ENCODE results near the gene ST8SIA3. TPM values are rescaled to one million over a fixed set of nuclear protein-coding genes. Genes with fewer than 3 reads are reported as not detected.

ST8SIA3 gene, protein sequence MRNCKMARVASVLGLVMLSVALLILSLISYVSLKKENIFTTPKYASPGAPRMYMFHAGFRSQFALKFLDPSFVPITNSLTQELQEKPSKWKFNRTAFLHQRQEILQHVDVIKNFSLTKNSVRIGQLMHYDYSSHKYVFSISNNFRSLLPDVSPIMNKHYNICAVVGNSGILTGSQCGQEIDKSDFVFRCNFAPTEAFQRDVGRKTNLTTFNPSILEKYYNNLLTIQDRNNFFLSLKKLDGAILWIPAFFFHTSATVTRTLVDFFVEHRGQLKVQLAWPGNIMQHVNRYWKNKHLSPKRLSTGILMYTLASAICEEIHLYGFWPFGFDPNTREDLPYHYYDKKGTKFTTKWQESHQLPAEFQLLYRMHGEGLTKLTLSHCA
- polyA plus RNA-seq (2012; ENCODE audit: missing spikeins): not detected

DNA sequence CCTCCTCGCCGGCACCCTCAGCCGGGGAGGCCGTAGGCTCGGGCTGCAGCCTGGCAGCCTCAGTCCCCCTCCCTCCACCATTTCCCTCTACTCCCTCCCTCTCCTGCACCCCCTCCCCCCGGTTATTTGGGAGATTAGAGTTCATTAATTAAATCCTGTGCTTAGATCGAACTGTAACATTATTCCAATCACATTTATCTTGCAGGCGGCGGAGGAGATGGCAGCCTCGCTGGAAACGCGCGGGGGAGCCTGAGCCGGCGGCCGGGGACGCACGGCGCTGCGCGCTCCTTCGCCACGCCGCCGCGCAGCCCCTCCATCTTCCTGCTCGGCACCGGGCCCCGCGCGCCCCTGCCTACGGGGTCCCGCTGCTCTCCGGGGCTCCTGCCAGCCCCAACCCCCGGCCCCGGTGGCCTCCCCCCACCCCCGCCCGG is at the start of gene ST8SIA3:
Gene ST8SIA3 (plus strand): TSS at position 287 of the 431 bp plus-strand sequence. CDS start 290 bp downstream, outside the sequence.
- DNase-seq (ENCODE audit: insufficient read length) (no peak), FAIRE-seq (no peak)
- TF ChIP-seq POLR2AphosphoS5 (IDR thresholded peaks at IDR 0.05; ENCODE audit: low read depth, low read length): no peak
- no peak for TF ChIP-seq POLR2A (IDR thresholded peaks at IDR 0.05; ENCODE audit: low read depth, low read length)
- TF ChIP-seq TAF1 (IDR thresholded peaks at IDR 0.05; ENCODE audit: borderline replicate concordance, low read depth, low read length): no peak

DNA sequence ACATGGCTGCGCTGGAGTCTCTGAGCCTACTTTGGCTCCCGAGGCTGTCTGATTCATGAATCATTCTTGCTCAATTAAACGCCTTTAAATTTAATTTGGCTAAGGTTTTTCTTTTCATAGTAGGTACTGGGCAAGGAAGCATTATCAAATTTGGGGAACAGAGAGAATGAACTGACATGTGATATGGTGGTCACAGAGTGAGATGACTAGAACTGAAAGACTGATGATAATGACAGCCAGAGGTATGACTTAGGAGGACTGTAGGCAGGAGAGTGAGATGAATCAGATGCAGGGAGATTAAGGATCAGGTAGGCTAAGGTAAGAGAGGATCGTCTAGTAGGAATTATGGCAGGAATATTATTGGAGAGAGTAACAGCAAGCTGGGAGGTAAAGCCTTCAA is 40.9 kb upstream of the ST8SIA3 start:
- FAIRE-seq (no peak), DNase-seq (ENCODE audit: insufficient read length) (no peak)
- TF ChIP-seq TAF1 (IDR thresholded peaks at IDR 0.05; ENCODE audit: borderline replicate concordance, low read depth, low read length): no peak
- TF ChIP-seq POLR2AphosphoS5 (IDR thresholded peaks at IDR 0.05; ENCODE audit: low read depth, low read length): no peak
- TF ChIP-seq POLR2A (IDR thresholded peaks at IDR 0.05; ENCODE audit: low read depth, low read length): no peak

DNA sequence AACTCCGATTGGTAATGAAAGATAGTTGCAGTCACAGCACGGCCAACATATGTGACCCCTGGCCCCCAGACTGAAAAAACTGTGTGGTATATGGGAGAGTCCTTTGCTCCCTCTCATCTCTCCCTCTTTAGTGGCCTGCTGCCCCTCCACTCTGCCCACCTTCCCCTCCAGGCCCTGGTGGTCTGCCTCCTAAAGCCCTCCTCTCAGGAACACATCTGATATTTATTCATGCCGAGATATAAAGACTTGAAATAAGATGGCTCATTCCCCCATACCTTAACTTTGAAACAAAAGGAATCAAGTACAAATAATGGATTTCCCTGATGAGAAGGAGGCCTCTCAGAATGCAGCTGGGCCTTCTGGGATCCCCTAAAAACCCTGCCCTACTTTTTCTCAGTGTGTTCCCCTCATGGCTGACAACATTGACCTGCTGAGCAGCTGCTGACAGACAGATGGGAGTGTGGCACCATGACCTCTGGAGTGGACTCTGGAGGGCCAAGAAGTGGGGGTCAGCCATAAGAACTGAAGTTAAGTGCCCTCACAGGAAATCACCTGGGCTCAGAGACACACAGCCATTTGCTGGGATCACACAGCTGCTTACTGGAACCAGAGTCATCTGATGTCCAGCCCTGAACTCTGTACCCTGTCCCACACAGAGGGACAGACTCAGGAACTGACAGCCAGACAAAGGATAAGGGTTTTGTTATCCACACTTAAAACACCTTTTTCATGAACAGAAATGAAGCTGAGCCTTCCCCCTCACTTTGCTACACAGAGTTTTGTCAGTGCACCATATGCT is 39.8 kb upstream of the ST8SIA3 start:
- FAIRE-seq (no peak), DNase-seq (ENCODE audit: insufficient read length) (no peak)
- no peak for TF ChIP-seq POLR2AphosphoS5 (IDR thresholded peaks at IDR 0.05; ENCODE audit: low read depth, low read length)
- TF ChIP-seq TAF1 (IDR thresholded peaks at IDR 0.05; ENCODE audit: borderline replicate concordance, low read depth, low read length): no peak
- no peak for TF ChIP-seq POLR2A (IDR thresholded peaks at IDR 0.05; ENCODE audit: low read depth, low read length)

DNA sequence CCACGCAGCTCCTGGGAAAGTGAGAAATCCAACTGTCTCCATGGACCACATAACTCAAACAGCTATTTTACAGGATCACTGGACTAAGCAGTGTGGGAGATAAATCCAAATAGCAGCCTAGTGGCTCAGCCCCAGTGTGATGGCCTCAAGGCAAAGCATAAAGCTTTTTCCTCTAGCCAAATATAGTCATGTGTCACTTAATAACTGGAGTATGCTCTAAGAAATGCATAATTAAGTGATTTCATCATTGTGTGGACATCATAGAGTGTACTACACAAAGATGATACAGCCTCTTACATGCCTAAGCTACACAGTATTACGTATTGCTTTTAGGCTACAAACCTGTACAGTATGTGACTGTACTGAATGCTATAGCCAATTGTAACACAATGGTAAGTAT is 31.8 kb upstream of the ST8SIA3 start:
- DNase-seq (ENCODE audit: insufficient read length): no peak
- TF ChIP-seq POLR2AphosphoS5 (IDR thresholded peaks at IDR 0.05; ENCODE audit: low read depth, low read length) (no peak), POLR2A (IDR thresholded peaks at IDR 0.05; ENCODE audit: low read depth, low read length) (no peak), TAF1 (IDR thresholded peaks at IDR 0.05; ENCODE audit: borderline replicate concordance, low read depth, low read length) (no peak)
- no peak for FAIRE-seq

DNA sequence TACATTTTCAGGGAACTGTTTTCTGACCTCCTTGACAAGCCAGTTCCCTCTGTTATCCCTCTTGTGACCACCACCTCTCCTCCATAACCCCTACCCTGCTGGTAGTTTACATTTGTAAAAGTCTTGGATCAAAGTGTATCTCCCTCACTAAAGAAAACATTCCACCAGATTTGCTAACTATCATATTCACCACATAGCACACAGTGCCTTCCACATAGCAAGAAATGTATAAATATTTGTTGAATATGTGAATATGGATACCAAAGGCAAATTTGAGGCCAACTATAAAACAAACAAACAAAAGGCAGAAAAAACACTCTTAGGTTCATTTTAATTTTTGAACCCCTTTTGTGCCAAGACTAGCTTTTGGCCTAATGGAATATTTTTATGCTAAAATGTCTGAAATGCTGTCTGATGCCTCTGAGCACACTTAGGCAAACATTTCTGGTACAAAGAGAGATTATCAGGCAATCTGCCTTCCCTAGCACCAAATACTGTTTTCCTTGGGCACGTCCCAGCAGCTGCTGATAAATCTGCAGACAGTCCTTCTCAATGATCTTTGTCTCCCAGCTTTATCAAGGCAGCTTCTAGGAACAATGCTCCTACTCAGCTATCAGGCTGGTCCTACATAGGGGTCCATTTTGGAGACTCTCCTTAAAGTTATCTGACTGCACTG is 26.7 kb upstream of the ST8SIA3 start:
- TF ChIP-seq POLR2AphosphoS5 (IDR thresholded peaks at IDR 0.05; ENCODE audit: low read depth, low read length): no peak
- TF ChIP-seq TAF1 (IDR thresholded peaks at IDR 0.05; ENCODE audit: borderline replicate concordance, low read depth, low read length): no peak
- no peak for TF ChIP-seq POLR2A (IDR thresholded peaks at IDR 0.05; ENCODE audit: low read depth, low read length)
- FAIRE-seq (no peak), DNase-seq (ENCODE audit: insufficient read length) (no peak)

DNA sequence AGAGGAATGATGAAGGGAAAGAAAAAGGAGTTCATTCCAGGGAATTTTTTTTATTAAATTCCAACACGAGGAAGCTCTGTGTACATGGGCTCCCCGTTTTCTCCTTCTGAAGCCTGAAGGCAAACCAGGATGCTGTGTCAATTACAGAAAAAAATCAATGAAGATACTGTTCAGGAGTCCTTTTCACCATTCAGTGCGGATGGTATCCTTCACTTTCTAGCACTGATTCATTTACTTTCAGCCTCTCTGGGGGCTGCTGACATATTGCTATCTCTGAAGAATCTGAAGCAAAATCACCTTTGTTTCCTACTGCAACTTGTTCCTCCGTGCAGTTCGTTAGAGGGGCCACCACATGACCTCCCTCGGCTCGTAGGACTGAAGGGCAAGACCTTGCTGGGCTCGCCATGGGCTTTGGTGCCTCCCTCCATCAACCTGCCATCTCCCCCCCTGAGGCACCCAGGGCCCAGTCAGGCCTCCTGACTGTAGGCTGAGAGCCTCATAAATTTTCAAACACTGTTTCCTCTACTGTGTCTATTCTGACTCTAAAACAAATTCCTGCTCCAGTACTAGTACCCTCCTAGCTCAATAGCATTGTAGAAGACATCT is 25.5 kb upstream of the ST8SIA3 start:
- TF ChIP-seq TAF1 (IDR thresholded peaks at IDR 0.05; ENCODE audit: borderline replicate concordance, low read depth, low read length) (no peak), POLR2A (IDR thresholded peaks at IDR 0.05; ENCODE audit: low read depth, low read length) (no peak), POLR2AphosphoS5 (IDR thresholded peaks at IDR 0.05; ENCODE audit: low read depth, low read length) (no peak)
- DNase-seq (ENCODE audit: insufficient read length) (no peak), FAIRE-seq (no peak)

DNA sequence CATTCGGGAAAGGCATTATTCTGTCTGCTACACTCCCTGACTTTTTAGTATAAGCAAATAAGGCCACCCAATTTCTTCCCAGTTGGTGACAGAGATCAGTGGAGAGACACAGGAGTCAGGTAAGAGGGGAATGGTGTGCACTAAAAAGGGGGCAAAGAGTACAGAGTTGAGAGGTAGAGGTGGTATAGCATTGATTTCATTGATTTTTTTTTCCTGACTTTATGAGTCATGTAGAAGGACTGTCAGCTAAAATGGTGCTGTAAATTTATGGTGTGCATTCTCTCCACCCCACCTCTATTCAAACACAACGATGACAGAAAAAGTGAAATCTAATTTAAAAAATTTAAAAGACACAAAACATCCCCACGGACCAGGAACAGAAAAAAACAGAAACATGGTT is 23.7 kb upstream of the ST8SIA3 start:
- no peak for FAIRE-seq

DNA sequence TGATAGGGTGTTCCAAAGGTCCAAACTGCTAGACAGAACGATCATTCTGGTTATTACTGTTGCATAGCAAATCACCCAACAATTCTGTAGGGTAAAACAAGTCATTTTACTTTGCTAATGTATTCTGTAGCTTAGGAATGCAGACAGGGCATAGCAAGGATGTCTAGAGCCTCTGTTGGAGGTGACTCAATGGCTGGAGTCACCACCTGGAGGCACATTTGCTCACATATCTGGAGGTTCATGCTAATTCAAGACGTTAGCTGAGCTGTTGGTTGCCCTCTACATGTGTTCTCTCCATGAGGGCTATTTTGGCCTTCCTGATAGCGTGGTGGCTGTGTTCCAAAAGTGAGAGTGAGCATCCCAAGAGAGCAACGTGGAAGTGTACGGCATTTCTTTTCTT is 22.5 kb upstream of the ST8SIA3 start:
- TF ChIP-seq POLR2AphosphoS5 (IDR thresholded peaks at IDR 0.05; ENCODE audit: low read depth, low read length): no peak
- FAIRE-seq (no peak), DNase-seq (ENCODE audit: insufficient read length) (no peak)

More for the DNA sequence above, 23.7 kb upstream of the ST8SIA3 start:
- DNase-seq (ENCODE audit: insufficient read length): no peak
- TF ChIP-seq POLR2AphosphoS5 (IDR thresholded peaks at IDR 0.05; ENCODE audit: low read depth, low read length) (no peak), TAF1 (IDR thresholded peaks at IDR 0.05; ENCODE audit: borderline replicate concordance, low read depth, low read length) (no peak), POLR2A (IDR thresholded peaks at IDR 0.05; ENCODE audit: low read depth, low read length) (no peak)

DNA sequence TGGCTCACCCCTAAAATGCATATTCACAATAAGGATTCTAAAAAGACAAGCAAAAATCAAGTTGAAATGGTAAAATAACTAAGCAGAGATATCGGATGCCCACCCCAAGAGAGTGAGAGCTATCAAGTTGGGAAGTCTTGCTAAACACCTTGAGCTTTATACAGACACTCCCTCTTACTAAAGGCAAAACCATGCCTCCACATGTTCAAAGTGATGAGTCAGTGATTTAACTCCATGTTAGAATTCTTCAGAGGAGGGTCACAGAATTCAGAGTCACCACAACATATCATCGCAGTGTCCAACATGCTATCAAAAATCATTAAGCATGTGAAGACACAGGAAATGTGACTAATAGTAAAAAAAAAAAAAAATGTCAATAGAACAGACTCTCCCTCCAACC is 20.6 kb upstream of the ST8SIA3 start:
- TF ChIP-seq TAF1 (IDR thresholded peaks at IDR 0.05; ENCODE audit: borderline replicate concordance, low read depth, low read length) (no peak), POLR2AphosphoS5 (IDR thresholded peaks at IDR 0.05; ENCODE audit: low read depth, low read length) (no peak), POLR2A (IDR thresholded peaks at IDR 0.05; ENCODE audit: low read depth, low read length) (no peak)
- FAIRE-seq: no peak
- no peak for DNase-seq (ENCODE audit: insufficient read length)

DNA sequence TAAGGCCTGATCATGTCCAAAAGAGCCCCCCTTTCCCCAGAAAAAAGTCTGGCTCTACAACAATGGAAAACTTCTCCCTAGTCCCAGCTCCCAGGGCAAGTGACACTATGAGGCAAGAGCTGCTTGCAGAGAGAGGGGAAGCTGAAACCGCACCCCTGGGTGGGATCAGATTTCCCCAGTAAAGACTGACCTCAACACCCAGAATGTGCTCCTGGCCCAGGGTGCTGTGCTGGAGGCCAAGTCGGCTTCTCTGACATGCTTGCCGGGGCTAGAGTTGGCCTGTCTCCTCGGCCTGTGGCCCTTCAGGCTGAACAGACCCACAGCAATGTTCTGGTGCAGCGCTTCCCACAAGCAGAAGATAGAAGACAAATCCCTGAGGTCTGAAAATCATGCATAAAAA is 18.4 kb upstream of the ST8SIA3 start:
- TF ChIP-seq TAF1 (IDR thresholded peaks at IDR 0.05; ENCODE audit: borderline replicate concordance, low read depth, low read length): no peak
- TF ChIP-seq POLR2A (IDR thresholded peaks at IDR 0.05; ENCODE audit: low read depth, low read length): no peak
- TF ChIP-seq POLR2AphosphoS5 (IDR thresholded peaks at IDR 0.05; ENCODE audit: low read depth, low read length): no peak
- DNase-seq (ENCODE audit: insufficient read length) (no peak), FAIRE-seq (no peak)

DNA sequence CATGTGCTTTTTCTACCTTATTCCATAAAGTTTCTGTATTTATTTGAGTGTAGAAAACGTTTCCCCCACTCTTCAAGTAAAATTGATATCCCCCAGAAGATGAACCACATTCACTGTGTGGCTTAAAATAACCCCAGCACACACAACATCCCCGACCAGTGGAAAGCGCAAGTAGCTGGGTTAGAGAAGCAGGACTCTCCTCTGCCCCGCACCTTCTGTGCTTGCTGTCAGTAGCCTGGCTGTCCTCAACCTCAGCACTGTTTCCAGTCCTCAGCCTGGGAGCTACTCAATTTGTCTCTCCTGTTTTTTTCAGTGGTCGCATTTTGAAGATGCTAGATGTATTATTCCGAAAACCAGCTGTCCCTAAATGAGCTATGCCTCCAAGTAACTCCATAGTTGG is 18.0 kb upstream of the ST8SIA3 start:
- no peak for TF ChIP-seq POLR2A (IDR thresholded peaks at IDR 0.05; ENCODE audit: low read depth, low read length)
- TF ChIP-seq TAF1 (IDR thresholded peaks at IDR 0.05; ENCODE audit: borderline replicate concordance, low read depth, low read length): no peak
- no peak for TF ChIP-seq POLR2AphosphoS5 (IDR thresholded peaks at IDR 0.05; ENCODE audit: low read depth, low read length)
- FAIRE-seq (no peak), DNase-seq (ENCODE audit: insufficient read length) (no peak)
